Activated CD4-positive, CD25-positive, alpha-beta regulatory T cell treated with anti-CD3 and anti-CD28 coated beads, Interleukin-2, amount 50 U/mL, for 24 hours (primary cell): ENCODE measurements around the gene MAGEB2.
"Not testable (repeated sequence)": the region's sequence is repeated elsewhere in the genome, so short reads cannot be mapped to it uniquely, and the experiment has no call there.

ENCODE experiments used
- ATAC-seq, 2 donors: fragments of 150-1000 bp; cut with Tn5 transposase; one replicate each; pipeline ENCODE4 v1.10.0; 2021; ENCODE audit warnings: mild to moderate bottlenecking in 1 of 2, moderate library complexity in 1 of 2

MAGEB2 gene, protein sequence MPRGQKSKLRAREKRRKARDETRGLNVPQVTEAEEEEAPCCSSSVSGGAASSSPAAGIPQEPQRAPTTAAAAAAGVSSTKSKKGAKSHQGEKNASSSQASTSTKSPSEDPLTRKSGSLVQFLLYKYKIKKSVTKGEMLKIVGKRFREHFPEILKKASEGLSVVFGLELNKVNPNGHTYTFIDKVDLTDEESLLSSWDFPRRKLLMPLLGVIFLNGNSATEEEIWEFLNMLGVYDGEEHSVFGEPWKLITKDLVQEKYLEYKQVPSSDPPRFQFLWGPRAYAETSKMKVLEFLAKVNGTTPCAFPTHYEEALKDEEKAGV

DNA sequence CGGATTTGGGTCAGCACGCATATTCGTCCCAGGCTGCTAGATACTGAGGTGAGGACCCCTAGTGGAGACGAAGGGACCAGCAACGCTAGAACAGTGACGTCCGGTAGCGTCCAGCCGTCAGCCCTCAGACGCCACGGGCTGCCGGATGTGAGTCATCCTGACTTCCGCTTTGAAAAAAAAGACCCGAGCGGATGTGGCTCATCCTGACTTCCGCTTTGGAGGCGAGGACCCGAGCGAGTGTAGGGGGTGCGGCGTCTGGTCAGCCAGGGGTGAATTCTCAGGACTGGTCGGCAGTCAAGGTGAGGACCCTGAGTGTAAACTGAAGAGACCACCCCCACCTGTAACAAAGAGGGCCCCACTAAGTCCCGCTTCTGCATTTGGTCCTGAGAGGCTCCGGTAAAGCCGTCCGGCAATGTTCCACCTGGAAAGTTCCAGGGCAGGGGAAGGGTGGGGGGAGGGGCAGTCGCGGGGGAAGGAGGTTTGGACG, at the start of gene MAGEB2:
TSS of gene MAGEB2 (plus strand) at position 207 of the 487 bp plus-strand sequence. CDS start 3,018 bp downstream, outside the sequence.
- ATAC-seq = no peak

- no peak for ATAC-seq
These were observed 44.5 kb upstream of the MAGEB2 start for GRCh38 chrX:30170900-30171299.

- ATAC-seq = no peak
These were observed 34.0 kb upstream of the MAGEB2 start for GRCh38 chrX:30181353-30181752.

DNA sequence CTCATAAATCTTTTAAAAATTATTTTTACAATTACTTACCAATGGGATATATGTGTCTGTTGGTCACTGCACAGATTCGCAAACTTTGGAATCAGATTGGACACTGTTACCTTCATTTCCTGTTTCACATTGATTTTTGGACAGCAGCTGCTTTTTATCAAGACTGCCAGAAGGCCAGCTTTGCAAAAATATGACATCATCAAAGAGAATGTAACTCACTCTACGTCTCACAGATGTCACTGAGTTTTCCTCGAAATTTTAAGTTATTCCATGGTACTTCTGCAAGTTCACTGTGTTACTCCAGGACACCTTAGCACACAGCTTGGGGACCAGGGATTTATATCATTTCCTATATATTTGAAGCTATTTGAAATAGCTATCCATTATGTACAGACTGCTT, 31.8 kb upstream of the MAGEB2 start:
- ATAC-seq = no peak

DNA sequence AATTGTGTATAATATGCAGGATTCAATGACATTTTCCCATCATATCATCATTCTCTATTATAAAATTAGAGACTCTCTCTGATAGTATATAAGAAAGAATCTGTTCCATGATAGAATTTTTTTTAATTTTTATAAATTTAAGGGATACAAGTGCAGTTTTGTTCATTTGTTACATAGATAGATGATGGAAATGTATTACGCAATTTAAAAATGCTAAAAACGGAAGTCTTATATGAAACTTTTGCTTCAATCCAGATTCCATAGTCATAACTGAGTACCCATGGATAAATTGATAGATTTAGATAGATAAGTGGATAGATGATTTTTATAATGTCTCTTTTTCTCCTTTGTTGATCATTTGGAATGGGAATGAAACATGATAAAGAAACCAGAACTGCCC, 24.9 kb upstream of the MAGEB2 start:
- ATAC-seq = no peak

DNA sequence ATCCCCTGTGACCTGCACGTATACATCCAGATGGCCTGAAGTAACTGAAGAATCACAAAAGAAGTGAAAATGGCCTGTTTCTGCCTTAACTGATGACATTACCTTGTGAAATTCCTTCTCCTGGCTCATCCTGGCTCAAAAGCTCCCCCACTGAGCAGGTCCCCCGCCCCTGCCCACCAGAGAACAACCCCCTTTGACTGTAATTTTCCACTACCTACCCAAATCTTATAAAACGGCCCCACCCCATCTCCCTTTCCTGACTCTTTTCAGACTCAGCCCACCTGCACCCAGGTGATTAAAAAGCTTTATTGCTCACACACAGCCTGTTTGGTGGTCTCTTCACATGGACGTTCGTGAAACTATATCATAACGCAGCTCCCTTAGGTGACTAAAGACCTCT, 21.5 kb upstream of the MAGEB2 start:
- ATAC-seq = not testable (repeated sequence)

- ATAC-seq = no peak
These were observed 19.0 kb upstream of the MAGEB2 start for GRCh38 chrX:30196322-30196721.

DNA sequence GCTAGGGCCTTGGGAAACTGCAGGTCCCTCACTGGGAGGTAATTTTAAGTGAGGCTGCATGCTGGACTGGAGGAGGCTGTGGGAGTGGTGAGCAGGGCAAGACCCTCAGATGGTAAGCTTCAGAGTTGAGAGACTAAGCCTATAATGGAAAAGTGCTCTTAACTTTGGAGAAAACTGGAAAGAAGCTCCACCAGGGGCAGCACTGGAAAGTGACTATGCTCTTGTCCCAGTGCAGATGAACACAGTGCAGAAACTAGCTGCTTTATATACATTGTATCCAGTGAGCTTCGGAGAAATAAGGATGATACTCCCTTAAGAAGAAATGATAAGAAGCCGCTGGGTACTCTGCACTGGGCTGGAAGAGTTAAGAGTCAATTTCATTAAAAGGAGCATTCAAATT, 3.2 kb upstream of the MAGEB2 start:
- ATAC-seq = no peak

DNA sequence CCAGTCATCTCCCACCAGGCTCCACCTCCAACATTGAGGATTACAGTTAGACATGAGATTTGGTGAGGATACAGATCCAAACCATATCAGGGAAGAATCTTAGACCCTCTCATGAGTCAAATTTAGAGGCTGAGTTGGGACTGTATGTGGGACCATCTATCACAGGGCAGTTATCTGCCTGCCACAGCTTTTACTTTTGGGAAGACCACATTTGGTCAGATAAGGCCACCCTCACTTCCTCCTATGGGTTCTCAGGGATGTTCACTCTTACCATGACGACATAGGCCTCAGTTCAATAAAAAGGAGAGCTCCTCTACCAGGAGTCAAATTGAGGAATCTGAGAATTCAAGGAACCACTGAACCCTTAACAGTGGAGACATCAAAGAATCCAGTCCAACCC, 2.1 kb downstream of the MAGEB2 start:
- no peak for ATAC-seq

GRCh38 chrX:30219372-30219771, 4.0 kb downstream of the MAGEB2 start:
- ATAC-seq = no peak

- no peak for ATAC-seq
These were observed 5.3 kb downstream of the MAGEB2 start for GRCh38 chrX:30220661-30221060.

DNA sequence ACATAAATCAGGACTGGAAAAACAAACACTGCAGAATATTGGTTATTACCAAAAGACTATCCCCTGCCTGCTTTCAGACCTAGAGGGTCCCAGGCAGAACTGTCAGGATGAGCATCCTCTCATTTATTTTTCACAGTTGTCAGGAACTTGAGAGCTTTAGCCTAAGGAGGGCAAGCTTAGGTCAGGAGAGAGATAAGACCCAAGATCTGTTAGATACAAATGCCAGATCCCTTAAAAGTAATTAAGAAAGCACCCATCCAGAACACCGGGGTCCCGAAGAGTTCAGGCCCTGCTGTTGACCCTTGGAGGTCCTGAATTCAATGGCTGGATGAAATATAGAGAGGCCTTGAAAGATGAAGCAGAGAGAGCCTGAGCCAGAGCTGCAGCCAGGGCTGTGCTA, 9.2 kb downstream of the MAGEB2 start:
- ATAC-seq = no peak

DNA sequence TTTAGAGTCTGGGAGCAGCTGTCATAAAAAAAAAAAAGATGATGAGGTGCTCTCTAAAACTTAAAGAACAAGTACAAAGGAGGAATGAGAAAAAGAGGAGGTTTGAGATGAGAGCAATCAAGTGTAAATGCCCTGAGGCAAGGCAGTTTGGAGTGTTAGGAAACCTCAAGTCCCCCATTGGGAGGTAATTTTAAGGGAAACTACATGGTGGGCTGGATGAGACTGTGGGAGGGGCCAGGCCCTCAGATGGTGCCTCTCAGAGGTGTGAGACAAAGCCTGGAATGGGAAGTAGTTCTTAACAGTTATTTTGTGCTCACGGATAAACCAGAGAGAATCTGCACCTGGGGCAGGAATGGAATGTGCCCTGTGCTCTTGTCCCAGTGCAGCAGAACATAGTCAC, 13.2 kb downstream of the MAGEB2 start:
- ATAC-seq = no peak

DNA sequence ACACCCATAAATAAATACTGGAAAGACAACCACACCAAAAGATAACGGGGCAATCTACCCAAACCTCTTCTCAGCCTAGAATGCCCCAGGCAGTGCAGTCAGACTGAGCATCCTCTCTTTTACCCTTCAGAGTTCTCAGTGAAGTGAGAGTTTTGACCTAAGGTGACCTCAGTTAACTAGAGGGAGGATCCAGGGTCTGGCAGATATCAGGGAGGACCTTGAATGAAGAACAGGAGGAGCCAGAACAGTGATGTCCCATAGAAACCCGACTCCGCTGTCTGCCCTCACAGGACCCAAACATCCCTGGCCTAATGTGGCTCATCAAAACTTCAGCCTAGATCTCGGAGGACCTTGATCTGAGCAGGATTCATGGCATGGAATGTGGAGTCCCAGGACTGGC, 15.0 kb downstream of the MAGEB2 start, which contains the start of gene MAGEB3:
TSS of gene MAGEB3 (plus strand) at position 263 of the 400 bp plus-strand sequence. CDS start 5,268 bp downstream, outside the sequence.
- no peak for ATAC-seq

DNA sequence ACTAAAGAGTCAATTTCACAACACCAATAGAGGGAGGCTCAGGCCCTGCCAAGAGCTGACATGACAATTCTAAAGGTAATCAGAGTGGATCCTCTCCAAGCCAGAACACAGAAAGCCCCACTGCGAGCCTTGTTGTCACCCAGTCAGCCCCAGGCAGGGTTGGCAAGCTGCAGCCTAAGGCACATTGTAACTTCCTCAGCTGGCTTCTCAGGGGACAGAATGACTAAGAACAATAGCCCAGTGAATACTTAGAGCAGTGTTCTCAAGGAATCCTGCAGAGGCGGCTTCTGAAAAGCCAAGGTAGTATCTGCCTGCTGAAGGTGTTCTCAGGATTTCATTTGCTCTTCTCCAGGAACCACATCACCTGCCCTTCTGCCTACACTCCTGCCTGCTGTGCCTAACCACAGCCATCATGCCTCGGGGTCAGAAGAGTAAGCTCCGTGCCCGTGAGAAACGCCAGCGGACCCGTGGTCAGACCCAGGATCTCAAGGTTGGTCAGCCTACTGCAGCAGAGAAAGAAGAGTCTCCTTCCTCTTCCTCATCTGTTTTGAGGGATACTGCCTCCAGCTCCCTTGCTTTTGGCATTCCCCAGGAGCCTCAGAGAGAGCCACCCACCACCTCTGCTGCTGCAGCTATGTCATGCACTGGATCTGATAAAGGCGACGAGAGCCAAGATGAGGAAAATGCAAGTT, 26.5 kb downstream of the MAGEB2 start, which contains the start of gene MAGEB4:
TSS of gene MAGEB4 (plus strand) at position 277 of the 692 bp plus-strand sequence. CDS start at position 413, 136 bp downstream.
- ATAC-seq = no peak

DNA sequence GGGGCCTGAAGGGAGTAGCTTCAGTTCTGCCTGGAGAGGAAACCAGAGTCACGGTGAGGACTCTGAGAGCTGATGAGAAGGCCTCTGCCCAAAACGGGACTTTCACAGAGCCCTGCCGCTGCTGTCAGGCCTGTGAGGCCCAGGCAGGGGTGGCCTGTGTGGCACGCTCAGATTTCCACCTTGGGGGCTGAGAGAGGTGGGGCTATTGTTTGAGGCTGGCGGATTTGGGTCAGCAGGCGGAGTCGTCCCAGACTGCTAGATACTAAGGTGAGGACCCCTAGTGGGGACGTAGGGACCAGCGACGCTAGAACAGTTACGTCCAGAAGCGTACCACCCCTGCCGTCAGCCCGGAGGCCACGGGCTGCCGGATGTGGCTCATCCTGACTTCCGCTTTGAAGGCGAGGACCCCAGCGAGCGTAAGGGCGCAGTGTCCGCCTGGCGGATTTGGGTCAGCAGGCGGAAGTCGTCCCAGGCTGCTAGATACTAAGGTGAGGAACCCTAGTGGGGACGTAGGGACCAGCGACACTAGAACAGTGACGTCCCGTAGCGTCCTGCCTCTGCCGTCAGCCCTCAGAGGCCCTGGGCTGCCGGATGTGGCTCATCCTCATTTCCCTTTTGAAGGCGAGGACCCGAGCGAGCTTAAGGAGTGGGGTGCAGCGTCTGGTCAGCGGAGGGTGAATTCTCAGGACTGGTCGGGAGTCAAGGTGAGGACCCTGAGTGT, 31.6 kb downstream of the MAGEB2 start, which contains the start of gene MAGEB1:
TSS of gene MAGEB1 (plus strand) at position 378 of the 721 bp plus-strand sequence. CDS start 3,348 bp downstream, outside the sequence.
- ATAC-seq = no peak

- ATAC-seq = no peak
These were observed 33.5 kb downstream of the MAGEB2 start for GRCh38 chrX:30248854-30249253.

- no peak for ATAC-seq
These were observed 37.9 kb downstream of the MAGEB2 start for GRCh38 chrX:30253257-30253656.

DNA sequence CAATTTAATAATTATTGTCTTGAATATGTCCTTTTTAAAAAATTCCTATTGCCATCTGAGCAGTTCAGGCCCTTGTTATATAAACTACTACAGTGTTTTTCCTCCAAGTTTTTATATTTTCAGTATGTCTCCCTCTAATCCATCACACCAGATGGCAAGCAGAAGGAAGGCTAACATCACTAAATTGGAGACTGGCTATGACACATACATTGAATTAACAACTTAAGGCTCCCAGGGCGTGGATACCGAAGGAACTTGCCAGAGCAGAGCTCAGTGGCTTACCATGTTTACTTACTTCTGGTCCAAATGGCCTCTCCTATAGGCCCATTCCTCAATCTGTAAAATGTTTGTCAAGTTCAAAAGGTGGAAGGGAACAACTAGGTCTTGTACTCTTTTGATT, 44.6 kb downstream of the MAGEB2 start:
- no peak for ATAC-seq

- ATAC-seq = no peak
These were observed 45.6 kb downstream of the MAGEB2 start for GRCh38 chrX:30261012-30261411.

DNA sequence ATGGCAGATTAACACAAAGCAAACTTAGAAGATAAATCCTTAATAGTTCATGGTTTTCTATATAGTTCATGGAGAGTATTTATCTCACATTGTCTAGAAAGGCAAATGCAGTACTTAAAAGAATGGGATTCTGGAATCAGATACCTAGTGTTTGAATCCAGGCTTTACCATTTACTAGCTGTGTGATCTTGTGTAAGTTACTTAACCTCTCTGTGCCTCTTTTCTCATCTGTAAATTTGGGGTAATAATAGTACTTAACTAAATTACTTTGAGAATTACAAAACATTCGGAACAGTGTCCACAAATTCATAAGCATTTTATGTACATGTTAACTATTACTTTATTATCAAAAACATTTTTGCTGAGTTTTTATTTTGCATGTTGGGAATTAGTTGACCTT, 47.4 kb downstream of the MAGEB2 start:
- ATAC-seq = no peak
